WTC11 (cell line): ENCODE measurements around the gene MYO6.

Experiments used
- ETV6 ChIP-seq: sonication (generic); formaldehyde crosslinking; IDR thresholded peaks from 2 replicates; pipeline ENCODE4 v1.8.1; 2022; ENCODE audit warnings: mild to moderate bottlenecking, missing genetic modification reagents
- FOXK1 ChIP-seq: sonication (generic); formaldehyde crosslinking; IDR thresholded peaks from 2 replicates; pipeline ENCODE4 v1.8.0; 2022; ENCODE audit warnings: mild to moderate bottlenecking, moderate library complexity, missing genetic modification reagents
- JAZF1 ChIP-seq: fragments of 250-450 bp; sonication (Bioruptor Pico); IDR thresholded peaks from 2 replicates; pipeline ENCODE4 v1.9.0; 2021; ENCODE audit warnings: moderate library complexity, mild to moderate bottlenecking, inconsistent platforms
- SMAD3 ChIP-seq: sonication (generic); formaldehyde crosslinking; IDR thresholded peaks from 2 replicates; pipeline ENCODE4 v1.8.0; 2022; ENCODE audit warnings: missing genetic modification reagents, mild to moderate bottlenecking, borderline replicate concordance
- TCF7 ChIP-seq: sonication (generic); formaldehyde crosslinking; IDR thresholded peaks from 2 replicates; pipeline ENCODE4 v1.8.0; 2022; ENCODE audit warnings: mild to moderate bottlenecking, low read depth, missing genetic modification reagents, moderate library complexity
- ZNF138 ChIP-seq: sonication (generic); formaldehyde crosslinking; conservative IDR thresholded peaks from 2 replicates; pipeline ENCODE4 v1.8.1; 2022; ENCODE audit warnings: mild to moderate bottlenecking, moderate library complexity, missing genetic modification reagents
- TF ChIP-seq, protein P1 (sequence below): fragments of 200-600 bp; IDR thresholded peaks from 2 replicates; pipeline ENCODE4 v1.8.0; 2022; ENCODE audit warnings: antibody characterized with exemption
- TF ChIP-seq, protein P2 (sequence below): sonication (generic); formaldehyde crosslinking; conservative IDR thresholded peaks from 2 replicates; pipeline ENCODE4 v1.8.1; 2022; ENCODE audit warnings: mild to moderate bottlenecking, missing genetic modification reagents
- TF ChIP-seq, protein P3 (sequence below): sonication (generic); formaldehyde crosslinking; IDR thresholded peaks from 2 replicates; pipeline ENCODE4 v1.8.1; 2022; ENCODE audit warnings: low read depth, missing genetic modification reagents, borderline replicate concordance
- TF ChIP-seq, protein P4 (sequence below): sonication (generic); formaldehyde crosslinking; conservative IDR thresholded peaks from 2 replicates; pipeline ENCODE4 v1.8.1; 2023; ENCODE audit warnings: mild to moderate bottlenecking, low read depth, missing genetic modification reagents, moderate library complexity
- TF ChIP-seq, protein P5 (sequence below): sonication (generic); formaldehyde crosslinking; IDR thresholded peaks from 2 replicates; pipeline ENCODE4 v1.8.0; 2022; ENCODE audit warnings: mild to moderate bottlenecking, missing genetic modification reagents
- TF ChIP-seq, protein P6 (sequence below): sonication (generic); formaldehyde crosslinking; IDR thresholded peaks from 2 replicates; pipeline ENCODE4 v1.8.0; 2023; ENCODE audit warnings: missing genetic modification reagents, mild to moderate bottlenecking, borderline replicate concordance
- TF ChIP-seq, protein P7 (sequence below): sonication (generic); formaldehyde crosslinking; IDR thresholded peaks from 2 replicates; pipeline ENCODE4 v1.8.0; 2022; ENCODE audit warnings: mild to moderate bottlenecking, missing genetic modification reagents

DNA sequence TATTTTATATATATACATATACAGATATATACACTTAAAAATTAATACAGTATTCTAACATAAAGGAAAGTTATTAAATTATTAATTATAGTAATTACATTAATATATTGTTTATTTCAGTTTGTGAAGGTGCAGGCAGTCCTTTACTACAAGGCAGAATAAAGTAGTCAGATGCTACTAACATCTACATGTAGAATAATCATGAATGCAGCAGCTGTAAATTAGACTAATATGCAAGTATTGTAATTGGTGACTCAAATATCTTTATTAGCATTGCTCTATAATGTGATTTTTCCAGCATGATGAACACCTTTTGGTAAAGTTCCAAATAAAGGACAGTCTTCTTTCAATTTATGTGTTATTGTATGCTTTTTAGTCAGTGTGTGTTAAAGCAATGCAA is 17.3 kb downstream of the MYO6 start:
- TF ChIP-seq, protein P1, sequence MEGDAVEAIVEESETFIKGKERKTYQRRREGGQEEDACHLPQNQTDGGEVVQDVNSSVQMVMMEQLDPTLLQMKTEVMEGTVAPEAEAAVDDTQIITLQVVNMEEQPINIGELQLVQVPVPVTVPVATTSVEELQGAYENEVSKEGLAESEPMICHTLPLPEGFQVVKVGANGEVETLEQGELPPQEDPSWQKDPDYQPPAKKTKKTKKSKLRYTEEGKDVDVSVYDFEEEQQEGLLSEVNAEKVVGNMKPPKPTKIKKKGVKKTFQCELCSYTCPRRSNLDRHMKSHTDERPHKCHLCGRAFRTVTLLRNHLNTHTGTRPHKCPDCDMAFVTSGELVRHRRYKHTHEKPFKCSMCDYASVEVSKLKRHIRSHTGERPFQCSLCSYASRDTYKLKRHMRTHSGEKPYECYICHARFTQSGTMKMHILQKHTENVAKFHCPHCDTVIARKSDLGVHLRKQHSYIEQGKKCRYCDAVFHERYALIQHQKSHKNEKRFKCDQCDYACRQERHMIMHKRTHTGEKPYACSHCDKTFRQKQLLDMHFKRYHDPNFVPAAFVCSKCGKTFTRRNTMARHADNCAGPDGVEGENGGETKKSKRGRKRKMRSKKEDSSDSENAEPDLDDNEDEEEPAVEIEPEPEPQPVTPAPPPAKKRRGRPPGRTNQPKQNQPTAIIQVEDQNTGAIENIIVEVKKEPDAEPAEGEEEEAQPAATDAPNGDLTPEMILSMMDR: no peak
- TF ChIP-seq, protein P2, sequence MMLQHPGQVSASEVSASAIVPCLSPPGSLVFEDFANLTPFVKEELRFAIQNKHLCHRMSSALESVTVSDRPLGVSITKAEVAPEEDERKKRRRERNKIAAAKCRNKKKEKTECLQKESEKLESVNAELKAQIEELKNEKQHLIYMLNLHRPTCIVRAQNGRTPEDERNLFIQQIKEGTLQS (CRISPR knock-in tag): no peak
- TF ChIP-seq ETV6 (CRISPR knock-in tag): no peak
- no peak for TF ChIP-seq SMAD3 (CRISPR knock-in tag)
- TF ChIP-seq, protein P3, sequence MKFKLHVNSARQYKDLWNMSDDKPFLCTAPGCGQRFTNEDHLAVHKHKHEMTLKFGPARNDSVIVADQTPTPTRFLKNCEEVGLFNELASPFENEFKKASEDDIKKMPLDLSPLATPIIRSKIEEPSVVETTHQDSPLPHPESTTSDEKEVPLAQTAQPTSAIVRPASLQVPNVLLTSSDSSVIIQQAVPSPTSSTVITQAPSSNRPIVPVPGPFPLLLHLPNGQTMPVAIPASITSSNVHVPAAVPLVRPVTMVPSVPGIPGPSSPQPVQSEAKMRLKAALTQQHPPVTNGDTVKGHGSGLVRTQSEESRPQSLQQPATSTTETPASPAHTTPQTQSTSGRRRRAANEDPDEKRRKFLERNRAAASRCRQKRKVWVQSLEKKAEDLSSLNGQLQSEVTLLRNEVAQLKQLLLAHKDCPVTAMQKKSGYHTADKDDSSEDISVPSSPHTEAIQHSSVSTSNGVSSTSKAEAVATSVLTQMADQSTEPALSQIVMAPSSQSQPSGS (CRISPR knock-in tag): no peak
- TF ChIP-seq, protein P4, sequence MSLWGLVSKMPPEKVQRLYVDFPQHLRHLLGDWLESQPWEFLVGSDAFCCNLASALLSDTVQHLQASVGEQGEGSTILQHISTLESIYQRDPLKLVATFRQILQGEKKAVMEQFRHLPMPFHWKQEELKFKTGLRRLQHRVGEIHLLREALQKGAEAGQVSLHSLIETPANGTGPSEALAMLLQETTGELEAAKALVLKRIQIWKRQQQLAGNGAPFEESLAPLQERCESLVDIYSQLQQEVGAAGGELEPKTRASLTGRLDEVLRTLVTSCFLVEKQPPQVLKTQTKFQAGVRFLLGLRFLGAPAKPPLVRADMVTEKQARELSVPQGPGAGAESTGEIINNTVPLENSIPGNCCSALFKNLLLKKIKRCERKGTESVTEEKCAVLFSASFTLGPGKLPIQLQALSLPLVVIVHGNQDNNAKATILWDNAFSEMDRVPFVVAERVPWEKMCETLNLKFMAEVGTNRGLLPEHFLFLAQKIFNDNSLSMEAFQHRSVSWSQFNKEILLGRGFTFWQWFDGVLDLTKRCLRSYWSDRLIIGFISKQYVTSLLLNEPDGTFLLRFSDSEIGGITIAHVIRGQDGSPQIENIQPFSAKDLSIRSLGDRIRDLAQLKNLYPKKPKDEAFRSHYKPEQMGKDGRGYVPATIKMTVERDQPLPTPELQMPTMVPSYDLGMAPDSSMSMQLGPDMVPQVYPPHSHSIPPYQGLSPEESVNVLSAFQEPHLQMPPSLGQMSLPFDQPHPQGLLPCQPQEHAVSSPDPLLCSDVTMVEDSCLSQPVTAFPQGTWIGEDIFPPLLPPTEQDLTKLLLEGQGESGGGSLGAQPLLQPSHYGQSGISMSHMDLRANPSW: no peak
- TF ChIP-seq, protein P5, sequence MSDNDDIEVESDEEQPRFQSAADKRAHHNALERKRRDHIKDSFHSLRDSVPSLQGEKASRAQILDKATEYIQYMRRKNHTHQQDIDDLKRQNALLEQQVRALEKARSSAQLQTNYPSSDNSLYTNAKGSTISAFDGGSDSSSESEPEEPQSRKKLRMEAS (CRISPR knock-in tag): no peak
- TF ChIP-seq, protein P6, sequence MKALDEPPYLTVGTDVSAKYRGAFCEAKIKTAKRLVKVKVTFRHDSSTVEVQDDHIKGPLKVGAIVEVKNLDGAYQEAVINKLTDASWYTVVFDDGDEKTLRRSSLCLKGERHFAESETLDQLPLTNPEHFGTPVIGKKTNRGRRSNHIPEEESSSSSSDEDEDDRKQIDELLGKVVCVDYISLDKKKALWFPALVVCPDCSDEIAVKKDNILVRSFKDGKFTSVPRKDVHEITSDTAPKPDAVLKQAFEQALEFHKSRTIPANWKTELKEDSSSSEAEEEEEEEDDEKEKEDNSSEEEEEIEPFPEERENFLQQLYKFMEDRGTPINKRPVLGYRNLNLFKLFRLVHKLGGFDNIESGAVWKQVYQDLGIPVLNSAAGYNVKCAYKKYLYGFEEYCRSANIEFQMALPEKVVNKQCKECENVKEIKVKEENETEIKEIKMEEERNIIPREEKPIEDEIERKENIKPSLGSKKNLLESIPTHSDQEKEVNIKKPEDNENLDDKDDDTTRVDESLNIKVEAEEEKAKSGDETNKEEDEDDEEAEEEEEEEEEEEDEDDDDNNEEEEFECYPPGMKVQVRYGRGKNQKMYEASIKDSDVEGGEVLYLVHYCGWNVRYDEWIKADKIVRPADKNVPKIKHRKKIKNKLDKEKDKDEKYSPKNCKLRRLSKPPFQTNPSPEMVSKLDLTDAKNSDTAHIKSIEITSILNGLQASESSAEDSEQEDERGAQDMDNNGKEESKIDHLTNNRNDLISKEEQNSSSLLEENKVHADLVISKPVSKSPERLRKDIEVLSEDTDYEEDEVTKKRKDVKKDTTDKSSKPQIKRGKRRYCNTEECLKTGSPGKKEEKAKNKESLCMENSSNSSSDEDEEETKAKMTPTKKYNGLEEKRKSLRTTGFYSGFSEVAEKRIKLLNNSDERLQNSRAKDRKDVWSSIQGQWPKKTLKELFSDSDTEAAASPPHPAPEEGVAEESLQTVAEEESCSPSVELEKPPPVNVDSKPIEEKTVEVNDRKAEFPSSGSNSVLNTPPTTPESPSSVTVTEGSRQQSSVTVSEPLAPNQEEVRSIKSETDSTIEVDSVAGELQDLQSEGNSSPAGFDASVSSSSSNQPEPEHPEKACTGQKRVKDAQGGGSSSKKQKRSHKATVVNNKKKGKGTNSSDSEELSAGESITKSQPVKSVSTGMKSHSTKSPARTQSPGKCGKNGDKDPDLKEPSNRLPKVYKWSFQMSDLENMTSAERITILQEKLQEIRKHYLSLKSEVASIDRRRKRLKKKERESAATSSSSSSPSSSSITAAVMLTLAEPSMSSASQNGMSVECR (CRISPR knock-in tag): no peak
- no peak for TF ChIP-seq FOXK1 (CRISPR knock-in tag)
- TF ChIP-seq, protein P7, sequence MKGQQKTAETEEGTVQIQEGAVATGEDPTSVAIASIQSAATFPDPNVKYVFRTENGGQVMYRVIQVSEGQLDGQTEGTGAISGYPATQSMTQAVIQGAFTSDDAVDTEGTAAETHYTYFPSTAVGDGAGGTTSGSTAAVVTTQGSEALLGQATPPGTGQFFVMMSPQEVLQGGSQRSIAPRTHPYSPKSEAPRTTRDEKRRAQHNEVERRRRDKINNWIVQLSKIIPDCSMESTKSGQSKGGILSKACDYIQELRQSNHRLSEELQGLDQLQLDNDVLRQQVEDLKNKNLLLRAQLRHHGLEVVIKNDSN: no peak
- no peak for TF ChIP-seq JAZF1 (CRISPR knock-in tag)
- no peak for TF ChIP-seq ZNF138 (CRISPR knock-in tag)
- no peak for TF ChIP-seq TCF7 (CRISPR knock-in tag)
